Measurements from ENCODE around the gene POLR1G.

Gene POLR1G, protein sequence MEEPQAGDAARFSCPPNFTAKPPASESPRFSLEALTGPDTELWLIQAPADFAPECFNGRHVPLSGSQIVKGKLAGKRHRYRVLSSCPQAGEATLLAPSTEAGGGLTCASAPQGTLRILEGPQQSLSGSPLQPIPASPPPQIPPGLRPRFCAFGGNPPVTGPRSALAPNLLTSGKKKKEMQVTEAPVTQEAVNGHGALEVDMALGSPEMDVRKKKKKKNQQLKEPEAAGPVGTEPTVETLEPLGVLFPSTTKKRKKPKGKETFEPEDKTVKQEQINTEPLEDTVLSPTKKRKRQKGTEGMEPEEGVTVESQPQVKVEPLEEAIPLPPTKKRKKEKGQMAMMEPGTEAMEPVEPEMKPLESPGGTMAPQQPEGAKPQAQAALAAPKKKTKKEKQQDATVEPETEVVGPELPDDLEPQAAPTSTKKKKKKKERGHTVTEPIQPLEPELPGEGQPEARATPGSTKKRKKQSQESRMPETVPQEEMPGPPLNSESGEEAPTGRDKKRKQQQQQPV

DNA sequence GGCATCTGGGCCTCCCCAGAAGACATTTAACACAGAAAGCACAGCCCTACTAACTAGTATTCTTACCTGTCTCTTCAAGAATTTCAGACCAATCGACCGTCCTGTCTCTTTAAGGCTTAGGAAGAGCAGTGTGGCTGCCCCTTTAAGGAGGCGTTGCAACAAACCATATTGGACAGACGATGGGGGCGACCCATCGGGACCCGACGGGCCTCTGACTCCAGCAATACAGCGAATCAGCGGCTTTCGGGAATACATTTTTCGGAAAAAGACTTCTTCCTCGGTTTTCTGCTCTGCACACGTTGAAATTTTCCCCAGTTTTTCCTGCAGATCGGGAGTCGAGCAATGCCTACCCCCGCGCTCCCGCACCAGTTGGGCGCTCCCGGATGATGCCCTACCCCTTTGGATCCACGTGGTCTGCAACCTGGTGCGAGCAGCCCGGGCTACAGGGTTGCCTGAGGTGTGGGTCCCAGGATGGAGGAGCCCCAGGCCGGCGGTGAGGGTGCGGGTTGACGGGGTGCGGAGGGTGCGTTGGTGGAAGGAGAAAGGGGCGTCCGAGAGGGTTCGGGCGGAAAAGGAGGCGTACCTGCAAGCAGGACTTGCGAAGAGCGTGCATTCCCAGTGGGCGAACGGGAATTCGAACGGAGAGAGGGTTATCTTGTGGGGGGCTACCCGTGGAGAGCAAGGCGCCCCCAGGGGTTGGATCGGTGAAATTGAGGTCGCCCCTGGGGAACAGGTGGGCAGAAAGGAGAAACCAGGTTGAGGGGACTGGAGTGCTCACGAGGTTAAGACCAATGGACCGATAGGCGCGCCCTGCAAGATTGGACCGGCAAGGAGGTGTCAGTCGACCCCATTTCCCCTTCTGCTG is at the start of gene POLR1G:
TSS of gene POLR1G (plus strand) at position 419 of the 865 bp plus-strand sequence. CDS start at position 472, 53 bp downstream.
- DNase-seq (ENCODE audit: low spot score): peak; percentile 89

DNA sequence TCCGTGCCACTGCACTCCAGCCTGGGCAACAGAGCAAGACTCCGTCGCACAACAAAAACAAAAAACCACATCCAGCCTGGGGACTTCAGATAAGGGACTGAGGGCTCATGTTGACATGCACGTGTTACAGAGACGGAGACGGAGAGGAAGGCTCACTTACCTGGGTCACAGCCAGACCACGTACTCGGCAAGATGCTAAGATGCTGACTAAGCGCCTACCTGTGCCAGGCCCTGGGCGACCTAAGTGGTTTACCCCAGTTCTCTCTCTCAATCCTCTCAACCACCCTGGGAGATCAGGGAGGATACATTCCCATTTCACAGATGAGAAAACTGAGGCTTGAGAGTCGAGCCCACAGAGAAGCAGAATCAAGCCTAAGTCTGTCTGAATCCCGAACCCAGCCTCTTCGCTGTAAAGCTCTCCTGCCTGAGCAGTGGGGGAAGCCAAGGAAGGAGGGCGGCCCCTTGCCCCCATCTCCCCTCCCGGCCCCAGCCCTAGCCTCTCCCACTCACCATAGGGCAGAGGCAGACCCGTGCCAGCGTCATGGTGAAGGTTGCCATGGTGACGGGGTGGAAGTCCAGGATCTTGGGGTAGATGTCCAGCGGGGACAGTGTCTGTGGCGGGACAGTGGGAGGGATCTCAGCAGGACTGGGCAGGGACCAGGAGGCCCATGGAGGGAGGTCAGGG is 49.5 kb upstream of the POLR1G start:
- DNase-seq (ENCODE audit: low spot score): no peak

DNA sequence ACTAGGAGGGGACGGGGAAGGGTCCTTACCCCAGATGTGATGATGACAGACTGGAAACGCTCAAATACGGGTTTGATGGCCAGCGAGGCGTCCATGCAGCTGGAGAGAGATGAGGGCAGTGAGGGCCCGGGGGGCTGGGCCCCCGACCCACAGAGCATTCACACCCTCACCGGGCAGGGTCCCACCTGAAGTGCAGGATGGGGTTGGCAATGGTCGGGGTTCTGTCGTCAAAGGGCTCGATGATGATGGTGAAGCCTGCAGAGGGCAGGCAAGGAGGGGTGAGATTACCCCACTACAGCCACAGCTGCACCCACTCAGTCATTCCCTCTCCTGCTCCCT is 49.0 kb upstream of the POLR1G start:
- DNase-seq (ENCODE audit: low spot score): no peak

DNA sequence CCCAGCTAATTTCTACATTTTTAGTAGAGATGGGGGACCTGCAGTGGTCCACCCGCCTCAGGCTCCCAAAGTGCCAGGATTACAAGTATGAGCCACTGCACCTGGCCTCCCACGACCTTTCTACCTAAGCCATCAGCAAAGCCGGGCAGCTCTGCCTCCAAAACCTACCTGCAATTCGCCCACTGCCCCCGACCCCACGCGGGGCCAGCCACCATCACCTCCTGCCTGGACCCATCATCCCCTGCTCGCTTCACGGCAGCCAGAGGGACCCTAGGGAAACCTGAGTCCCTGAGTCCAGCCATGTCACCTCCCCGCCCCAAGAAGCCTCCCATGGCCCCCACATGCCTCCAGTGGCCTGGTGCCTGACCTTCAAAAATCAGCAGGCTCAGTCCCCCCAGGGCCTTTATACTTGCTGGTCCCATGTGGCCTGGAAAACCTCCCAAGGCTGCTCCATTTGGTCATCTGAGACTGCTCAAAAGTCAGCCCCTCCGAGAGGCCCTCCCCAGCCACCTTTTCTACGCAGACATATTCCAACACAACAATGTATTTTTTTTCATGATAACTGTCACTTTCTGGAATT is 48.1 kb upstream of the POLR1G start:
- DNase-seq (ENCODE audit: low spot score): no peak

DNA sequence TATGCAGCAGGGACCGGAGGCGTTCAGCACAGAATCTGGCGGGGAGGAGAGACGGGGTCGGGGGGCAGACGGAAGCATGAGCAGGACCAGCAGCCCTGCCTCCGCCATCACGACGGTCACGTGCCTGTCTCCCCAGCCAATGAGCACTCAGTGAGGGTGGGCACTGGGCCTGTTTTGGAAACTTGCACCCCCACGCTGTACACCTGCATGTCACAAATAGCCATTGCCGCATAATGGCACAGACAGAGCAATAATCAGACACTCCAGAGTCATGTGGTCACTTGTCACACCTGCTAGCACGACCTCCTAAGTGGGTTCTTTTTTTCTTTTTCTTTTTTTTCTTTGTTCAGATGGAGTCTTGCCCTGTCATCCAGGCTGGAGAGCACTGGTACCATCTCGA is 44.8 kb upstream of the POLR1G start:
- DNase-seq (ENCODE audit: low spot score): no peak

DNA sequence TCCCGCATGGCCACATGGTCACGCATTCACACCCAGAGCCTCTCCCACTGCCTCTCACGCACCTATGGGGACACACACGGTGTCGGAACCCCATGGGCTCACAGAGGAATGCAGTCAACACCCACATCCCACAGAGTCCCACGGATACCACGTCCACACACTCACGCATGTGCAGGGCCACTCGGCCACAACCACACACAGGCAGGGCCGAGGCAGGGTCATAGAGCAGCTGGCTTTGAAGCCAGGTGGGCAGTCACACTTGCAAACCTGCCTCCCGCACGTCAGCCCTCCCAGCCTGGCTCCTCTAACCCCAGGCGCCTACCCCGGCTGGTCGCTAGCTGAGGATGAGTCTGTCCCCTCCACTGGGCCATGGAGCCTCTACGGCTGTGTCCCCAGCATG is 44.2 kb upstream of the POLR1G start:
- no peak for DNase-seq (ENCODE audit: low spot score)

DNA sequence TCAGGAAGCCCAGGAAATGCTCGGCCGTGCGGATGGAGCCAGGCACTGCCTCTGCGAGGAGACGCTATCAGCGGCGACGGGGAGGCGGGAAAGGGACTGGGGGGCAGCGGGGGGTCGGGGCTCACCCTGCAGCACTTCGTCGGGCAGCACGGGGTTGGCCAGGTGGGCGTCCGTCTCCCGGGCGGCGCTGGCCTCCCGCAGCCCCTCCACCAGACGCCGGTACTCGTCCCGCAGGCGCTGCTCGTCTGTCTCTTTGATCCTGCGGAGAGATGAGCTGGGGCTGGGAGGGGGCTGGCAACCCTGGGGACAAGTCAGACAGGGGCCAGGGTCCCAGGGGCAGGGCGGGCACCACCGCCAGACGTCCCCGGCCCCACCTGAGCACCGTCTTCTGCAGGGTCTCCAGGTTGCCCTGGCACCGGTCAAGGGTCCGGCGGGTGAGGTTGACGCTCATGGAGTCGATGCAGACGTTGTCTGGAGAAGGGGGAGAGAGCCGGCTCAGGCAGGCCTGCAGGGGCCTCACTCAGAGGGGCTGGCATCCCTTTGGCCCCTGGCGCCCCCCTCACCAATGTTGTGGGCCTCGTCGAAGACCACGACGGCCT is 42.5 kb upstream of the POLR1G start:
- no peak for DNase-seq (ENCODE audit: low spot score)

DNA sequence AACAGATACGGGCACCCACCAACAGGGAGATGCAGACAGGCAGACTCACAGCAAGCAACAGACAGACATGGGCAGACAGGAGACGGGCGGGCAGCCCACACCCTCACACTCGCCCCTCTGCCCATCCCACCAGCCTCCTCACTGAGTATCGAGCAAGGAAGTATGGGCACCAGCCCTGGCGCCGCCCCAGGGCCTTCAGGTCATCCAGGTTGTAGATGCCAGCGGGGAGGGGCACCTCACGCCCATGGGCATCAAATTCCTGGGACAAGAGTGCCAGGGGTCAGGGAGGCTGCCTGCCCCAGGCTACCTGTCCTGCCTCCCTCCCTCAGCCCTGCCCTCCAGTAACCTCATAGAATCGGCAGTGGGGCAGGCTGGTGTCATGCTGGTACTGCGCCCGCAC is 41.7 kb upstream of the POLR1G start:
- DNase-seq (ENCODE audit: low spot score): no peak

DNA sequence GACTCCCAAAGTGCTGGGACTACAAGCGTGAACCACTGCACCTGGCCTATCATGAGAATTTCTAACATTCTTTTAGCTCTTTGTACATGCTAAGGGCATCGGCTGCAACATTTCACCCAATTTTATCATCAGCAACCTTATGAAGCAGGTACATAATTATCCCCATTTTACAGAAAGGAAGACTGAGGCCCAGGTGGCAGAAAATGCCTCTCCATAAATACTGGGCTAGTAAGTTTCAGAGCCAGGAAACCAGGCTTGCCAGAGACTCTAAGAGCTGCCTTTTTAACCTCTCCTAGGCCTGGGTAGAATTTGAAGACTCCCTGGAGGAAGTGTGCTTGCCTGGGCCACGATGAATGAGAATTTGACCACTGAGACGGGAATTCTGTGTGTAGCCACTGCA is 38.3 kb upstream of the POLR1G start:
- DNase-seq (ENCODE audit: low spot score): no peak

DNA sequence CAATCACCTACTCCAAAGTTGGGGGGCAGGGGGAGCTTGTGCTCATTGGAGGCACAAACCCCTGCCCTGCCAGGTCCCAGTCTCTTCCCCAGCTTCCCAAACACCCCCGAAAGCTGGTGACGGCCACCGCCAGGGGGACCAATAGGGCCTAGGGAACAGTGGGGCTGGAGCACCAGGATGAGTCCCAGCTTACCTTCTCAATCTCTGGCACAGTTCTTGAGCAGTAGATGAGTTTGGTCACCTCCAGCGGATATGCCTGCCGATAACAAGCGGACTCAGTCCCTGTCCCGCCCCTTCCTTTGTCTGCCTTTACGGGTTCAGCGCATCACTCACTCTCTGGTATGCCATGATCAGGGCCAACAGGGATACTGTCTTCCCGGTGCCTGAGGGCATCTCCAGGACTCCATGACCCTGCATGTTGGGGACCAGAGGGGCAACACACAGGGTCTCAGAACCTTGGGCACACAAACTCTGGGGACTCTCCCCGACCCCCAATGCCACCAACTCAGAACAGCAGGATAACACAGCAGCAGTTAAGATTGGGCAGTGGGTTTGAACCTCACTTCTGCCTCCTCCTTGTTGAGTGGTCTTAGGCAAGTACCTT is 37.6 kb upstream of the POLR1G start:
- no peak for DNase-seq (ENCODE audit: low spot score)

DNA sequence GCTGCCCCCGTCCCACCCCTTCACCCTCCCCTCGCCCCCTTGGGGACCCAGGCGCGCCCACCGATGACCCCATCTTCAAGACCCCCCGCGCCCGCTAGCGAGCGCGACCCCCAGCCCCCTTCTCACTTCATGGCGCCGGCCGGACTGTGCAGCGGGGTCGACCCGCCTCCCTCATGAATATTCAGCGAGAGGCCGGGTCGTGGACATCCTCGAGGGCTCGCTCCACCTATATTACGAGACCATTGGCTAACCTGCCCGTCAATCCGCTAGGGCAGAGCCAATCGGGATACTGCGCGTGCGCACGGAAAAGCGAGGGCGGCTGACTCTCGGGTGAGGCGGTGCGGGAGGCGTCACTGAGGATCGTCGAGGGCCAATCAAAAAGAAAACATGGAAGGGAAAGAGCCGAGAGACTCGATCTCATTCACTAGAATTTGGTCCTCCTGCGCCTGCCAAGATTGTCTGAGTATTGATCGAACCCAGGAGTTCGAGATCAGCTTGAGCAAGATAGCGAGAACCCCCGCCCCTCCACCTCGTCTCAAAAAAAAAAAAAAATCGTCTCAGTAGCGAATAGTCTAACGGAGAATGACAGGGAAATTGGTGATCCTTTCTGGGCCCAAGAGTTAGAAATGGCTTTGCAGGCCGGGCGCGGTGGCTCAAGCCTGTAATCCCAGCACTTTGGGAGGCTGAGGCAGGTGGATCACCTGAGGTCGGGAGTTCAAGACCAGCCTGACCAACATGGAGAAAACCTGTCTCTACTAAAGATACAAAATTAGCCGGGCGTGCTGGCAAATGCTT is 35.8 kb upstream of the POLR1G start, which contains the start of gene ERCC2:
TSS of gene ERCC2 (minus strand) at position 164 of the 795 bp plus-strand sequence. CDS start at position 131, 33 bp downstream.
- DNase-seq (ENCODE audit: low spot score): peak; percentile 98

DNA sequence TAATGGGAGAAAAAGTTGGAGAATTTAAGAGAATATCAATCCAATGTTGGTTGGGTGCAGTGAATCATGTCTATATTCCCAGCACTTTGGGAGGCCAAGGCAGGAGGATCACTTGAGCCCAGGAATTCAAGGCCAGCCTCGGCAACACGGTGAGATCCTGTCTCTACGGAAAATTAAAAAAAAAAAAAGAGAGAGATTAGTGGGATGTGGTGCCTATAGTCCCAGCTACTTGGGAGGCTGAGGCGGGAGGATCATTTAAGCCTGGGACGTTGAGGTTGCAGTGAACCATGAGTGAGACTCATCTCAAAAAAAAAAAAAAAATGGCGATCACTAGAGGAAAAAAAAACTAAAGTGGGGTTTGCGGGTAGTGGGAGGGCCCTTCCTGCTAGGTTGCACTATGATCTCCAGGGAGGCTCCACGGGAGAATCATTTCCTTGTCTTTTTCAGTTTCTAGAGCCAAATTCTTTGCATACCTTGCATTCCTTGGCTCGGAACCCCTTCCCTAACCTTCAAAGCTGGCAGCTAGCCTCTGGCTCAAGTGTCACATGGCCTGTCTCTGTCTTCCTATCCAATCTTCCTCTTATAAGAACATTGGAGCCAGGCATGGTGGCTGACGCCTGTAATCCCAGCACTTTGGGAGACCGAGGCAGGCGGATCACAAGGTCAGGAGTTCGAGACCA is 30.3 kb upstream of the POLR1G start:
- no peak for DNase-seq (ENCODE audit: low spot score)

DNA sequence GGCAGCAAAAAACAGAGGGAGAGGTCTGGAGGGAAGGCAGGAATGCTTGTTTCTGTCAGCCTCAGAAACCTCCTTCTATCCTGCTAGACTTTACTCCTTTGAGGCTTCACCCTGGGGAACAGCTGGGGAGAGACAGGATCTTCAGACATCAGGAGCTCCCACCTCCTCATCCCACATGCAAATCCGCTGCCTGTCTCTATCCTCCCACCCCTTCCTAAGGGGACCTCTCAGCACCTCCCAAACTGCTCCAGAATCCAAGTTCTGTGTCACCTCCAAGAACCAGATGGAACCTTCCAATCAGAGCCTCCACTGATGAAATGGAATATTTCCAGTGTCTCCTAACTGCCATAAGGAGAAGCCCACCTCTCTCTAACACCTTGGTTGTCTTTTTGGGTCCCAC is 26.3 kb upstream of the POLR1G start:
- no peak for DNase-seq (ENCODE audit: low spot score)

DNA sequence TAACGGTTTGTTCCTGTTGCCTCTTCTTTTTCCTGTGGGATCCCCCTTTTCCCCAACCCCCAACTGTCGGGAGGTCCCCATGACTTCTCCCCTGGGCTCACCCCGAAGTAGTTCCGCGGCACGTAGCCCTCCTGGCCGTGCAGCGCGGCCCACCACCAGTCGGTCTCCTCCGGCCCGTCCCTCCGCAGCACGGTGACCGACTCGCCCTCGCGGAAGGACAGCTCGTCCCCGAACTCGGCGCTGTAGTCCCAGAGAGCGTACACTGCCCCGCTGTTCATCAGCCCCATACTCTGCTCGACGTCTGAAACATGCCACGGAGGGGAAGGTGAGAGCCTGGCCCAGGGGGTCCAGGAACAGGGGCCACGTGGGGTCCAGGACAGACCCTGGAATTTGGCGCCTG is 24.0 kb upstream of the POLR1G start:
- DNase-seq (ENCODE audit: low spot score): no peak

DNA sequence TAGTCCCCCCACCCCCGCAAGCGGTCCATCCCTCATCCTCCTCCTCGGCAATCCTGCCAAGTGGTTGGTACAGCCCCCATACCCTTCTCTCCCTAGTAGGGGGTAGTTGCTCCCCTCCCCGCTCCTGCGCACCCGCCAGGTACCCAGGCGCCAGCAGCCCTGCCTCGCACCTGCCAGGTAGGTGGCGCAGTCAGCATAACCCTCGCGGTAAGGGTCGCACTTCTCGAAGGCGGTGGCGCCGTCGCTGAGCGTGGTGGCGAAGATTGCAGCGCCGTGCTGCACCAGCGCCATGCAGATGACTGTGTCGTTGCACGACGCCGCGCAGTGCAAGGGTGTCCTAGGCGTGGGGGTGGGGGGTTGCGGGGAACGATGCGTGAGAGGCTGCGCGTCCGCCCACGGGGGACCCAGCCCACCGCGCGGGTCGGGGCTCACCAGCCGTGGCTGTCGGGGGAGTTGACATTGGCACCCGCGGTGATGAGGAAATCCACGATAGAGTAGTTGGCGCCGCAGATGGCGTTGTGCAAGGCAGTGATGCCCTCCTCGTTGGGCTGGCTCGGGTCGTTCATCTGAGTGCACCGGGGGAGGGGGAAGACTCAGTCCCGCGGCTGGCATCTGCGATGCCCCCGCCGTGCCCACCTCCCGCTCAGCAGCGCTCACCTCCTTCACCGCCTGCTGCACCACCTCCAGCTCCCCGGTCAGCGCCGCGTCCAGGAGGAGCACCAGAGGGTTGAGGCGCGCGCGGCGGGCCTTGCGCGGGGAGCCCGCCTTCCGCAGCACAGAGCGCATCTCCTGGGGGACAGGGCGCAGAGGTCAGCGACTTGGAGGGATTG is 20.8 kb upstream of the POLR1G start:
- no peak for DNase-seq (ENCODE audit: low spot score)

DNA sequence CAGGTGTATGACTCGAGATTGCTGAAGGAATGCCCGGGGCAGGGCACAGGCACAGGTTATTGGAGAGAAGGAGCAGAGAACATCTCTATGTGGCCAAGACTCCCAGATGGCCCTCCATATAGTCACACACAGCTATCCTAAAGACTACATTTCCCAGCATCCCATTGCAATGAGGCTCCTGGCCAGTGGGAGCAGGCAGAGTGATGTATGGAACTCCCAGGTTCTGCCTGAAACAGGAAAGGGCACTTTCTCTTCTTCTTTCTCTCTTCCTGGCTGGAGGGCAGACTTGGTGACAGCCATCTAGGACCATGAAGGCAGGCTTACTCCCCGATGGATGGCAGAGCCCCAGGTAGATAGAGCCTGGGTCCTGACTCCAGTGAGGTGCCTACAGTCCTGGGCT is 15.1 kb upstream of the POLR1G start:
- DNase-seq (ENCODE audit: low spot score): no peak

DNA sequence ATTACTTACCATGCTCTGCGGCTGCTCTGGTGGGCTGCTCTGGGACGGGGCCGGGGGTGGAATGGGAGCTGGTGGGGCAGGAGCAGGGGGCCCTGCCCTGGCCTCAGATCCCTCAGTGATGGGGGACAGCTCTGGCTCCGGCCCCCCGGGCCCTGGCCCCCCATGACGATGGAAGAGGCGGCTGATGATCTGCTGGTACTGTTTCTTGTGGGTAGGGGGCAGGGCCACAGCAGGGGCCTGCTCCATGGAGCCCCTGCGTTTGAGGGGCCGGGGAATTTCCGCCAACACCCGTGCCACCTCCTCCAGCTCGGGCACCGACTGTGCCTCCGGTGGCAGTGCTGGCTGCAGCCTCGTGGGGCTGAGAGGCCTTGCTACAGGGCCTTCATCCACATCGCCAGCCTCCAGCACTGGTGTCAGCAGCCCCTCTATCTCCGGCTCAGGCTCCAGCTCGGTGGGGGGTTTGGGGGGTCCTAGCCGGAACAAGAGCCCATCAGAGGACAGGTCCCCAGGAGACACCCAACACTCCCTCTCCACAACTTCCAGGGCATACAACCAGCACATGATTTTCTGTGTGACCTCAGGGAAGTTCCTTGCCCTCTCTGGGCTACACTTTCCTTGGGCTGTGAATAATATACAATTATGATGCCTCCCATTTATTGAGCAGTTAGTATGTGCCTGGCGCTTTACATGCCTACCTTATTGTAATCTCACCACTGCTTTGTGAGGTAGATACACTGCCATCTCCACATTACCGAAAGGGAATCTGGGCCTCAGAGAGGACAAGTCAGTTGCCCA is 14.4 kb upstream of the POLR1G start:
- DNase-seq (ENCODE audit: low spot score): no peak

Data from globus pallidus (tissue), 1 donor.